Measurements from ENCODE around the gene PTPRE.

DNA sequence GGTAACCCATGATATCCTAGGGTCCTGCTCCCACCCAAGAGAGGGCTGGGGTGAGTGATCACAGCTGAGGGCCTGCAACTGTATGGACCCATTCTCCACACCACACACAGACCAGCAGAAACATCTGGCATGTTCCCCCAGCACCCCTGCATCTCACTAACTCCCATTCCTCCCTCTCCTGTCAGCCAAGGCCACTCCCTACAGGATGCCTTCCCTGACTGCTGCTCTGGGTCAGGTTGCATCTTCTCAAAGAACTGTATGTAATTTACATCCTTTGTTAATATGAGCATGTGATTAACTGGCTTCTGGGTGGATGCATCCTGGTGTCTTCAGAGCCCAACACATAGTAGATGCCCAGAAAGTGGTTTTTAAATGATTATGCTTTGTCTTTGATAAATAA is 56.2 kb downstream of the PTPRE start:
- TF ChIP-seq POLR2AphosphoS5 (IDR thresholded peaks at IDR 0.05; ENCODE audit: low read depth) (no peak), SPI1 (IDR thresholded peaks at IDR 0.05; ENCODE audit: borderline replicate concordance, low read depth) (no peak)
- TF ChIP-seq, protein P1, sequence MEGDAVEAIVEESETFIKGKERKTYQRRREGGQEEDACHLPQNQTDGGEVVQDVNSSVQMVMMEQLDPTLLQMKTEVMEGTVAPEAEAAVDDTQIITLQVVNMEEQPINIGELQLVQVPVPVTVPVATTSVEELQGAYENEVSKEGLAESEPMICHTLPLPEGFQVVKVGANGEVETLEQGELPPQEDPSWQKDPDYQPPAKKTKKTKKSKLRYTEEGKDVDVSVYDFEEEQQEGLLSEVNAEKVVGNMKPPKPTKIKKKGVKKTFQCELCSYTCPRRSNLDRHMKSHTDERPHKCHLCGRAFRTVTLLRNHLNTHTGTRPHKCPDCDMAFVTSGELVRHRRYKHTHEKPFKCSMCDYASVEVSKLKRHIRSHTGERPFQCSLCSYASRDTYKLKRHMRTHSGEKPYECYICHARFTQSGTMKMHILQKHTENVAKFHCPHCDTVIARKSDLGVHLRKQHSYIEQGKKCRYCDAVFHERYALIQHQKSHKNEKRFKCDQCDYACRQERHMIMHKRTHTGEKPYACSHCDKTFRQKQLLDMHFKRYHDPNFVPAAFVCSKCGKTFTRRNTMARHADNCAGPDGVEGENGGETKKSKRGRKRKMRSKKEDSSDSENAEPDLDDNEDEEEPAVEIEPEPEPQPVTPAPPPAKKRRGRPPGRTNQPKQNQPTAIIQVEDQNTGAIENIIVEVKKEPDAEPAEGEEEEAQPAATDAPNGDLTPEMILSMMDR (IDR thresholded peaks at IDR 0.05; ENCODE audit: insufficient read depth, low read length): no peak
- TF ChIP-seq, protein P2, sequence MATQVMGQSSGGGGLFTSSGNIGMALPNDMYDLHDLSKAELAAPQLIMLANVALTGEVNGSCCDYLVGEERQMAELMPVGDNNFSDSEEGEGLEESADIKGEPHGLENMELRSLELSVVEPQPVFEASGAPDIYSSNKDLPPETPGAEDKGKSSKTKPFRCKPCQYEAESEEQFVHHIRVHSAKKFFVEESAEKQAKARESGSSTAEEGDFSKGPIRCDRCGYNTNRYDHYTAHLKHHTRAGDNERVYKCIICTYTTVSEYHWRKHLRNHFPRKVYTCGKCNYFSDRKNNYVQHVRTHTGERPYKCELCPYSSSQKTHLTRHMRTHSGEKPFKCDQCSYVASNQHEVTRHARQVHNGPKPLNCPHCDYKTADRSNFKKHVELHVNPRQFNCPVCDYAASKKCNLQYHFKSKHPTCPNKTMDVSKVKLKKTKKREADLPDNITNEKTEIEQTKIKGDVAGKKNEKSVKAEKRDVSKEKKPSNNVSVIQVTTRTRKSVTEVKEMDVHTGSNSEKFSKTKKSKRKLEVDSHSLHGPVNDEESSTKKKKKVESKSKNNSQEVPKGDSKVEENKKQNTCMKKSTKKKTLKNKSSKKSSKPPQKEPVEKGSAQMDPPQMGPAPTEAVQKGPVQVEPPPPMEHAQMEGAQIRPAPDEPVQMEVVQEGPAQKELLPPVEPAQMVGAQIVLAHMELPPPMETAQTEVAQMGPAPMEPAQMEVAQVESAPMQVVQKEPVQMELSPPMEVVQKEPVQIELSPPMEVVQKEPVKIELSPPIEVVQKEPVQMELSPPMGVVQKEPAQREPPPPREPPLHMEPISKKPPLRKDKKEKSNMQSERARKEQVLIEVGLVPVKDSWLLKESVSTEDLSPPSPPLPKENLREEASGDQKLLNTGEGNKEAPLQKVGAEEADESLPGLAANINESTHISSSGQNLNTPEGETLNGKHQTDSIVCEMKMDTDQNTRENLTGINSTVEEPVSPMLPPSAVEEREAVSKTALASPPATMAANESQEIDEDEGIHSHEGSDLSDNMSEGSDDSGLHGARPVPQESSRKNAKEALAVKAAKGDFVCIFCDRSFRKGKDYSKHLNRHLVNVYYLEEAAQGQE (IDR thresholded peaks at IDR 0.05; ENCODE audit: insufficient replicate concordance, low read depth): no peak

All from HL-60 (cell line).